Mesenchymal stem cell (in vitro differentiated cells and primary cell): ENCODE data around the gene HSF2BP.

Experiments
- DNase-seq: peaks from one replicate; pipeline ENCODE4 v3.0.0-alpha.2; 2013
- H2AFZ ChIP-seq: one replicate; pipeline ENCODE4 v1.6.1; 2013; ENCODE audit warnings: low read depth, mild to moderate bottlenecking, control low read depth, inconsistent platforms, low read length, moderate library complexity
- H2AK5ac ChIP-seq: 2 replicates; pipeline ENCODE4 v1.6.1; 2013; ENCODE audit warnings: low read length, moderate library complexity, mild to moderate bottlenecking, inconsistent platforms; ENCODE audit not compliant: severe bottlenecking
- H2BK120ac ChIP-seq: one replicate; pipeline ENCODE4 v1.6.1; 2013; ENCODE audit warnings: low read depth, mild to moderate bottlenecking, inconsistent platforms, low read length, moderate library complexity
- H2BK12ac ChIP-seq, 2 experiments: one replicate each; pipeline ENCODE4 v1.6.1; 2013; ENCODE audit warnings: inconsistent platforms in 2 of 2, low read length in 2 of 2, mild to moderate bottlenecking in 2 of 2, moderate library complexity in 2 of 2, control low read depth in 1 of 2
- H2BK15ac ChIP-seq: one replicate; pipeline ENCODE4 v1.6.1; 2013; ENCODE audit warnings: mild to moderate bottlenecking, low read depth, inconsistent platforms; ENCODE audit not compliant: poor library complexity, severe bottlenecking
- H2BK5ac ChIP-seq: 2 replicates; pipeline ENCODE4 v1.6.1; 2013; ENCODE audit warnings: low read depth, mild to moderate bottlenecking, low read length, control low read depth, inconsistent platforms; ENCODE audit not compliant: poor library complexity, severe bottlenecking
- H3K14ac ChIP-seq, 2 experiments: one replicate each; pipeline ENCODE4 v1.6.1; 2013; ENCODE audit warnings: inconsistent platforms in 2 of 2, low read length in 2 of 2, control low read depth in 1 of 2, mild to moderate bottlenecking in 1 of 2, moderate library complexity in 1 of 2
- H3K18ac ChIP-seq, 2 experiments: one replicate each; pipeline ENCODE4 v1.6.1; 2013; ENCODE audit warnings: inconsistent platforms in 2 of 2, low read length in 2 of 2, control low read depth in 1 of 2, low read depth in 1 of 2, mild to moderate bottlenecking in 1 of 2
- H3K23ac ChIP-seq, 2 experiments: one replicate each; pipeline ENCODE4 v1.6.1; 2013; ENCODE audit warnings: inconsistent platforms in 2 of 2, low read length in 2 of 2, mild to moderate bottlenecking in 2 of 2, moderate library complexity in 2 of 2, control low read depth in 1 of 2
- H3K27ac ChIP-seq: 2 replicates; pipeline ENCODE4 v1.5.1; 2013; ENCODE audit warnings: mild to moderate bottlenecking, moderate library complexity, low read length, control low read depth, inconsistent platforms; ENCODE audit not compliant: poor library complexity, severe bottlenecking
- H3K27me3 ChIP-seq, 2 experiments: 2 replicates each; pipeline versions ENCODE4 v1.6.1 to v1.7.0; 2013; ENCODE audit warnings: low read length in 2 of 2, mild to moderate bottlenecking in 2 of 2, moderate library complexity in 2 of 2, control low read depth in 1 of 2, inconsistent platforms in 1 of 2; ENCODE audit not compliant: control insufficient read depth in 1 of 2, insufficient read depth in 1 of 2
- H3K36me3 ChIP-seq, 2 experiments: 2 replicates each; pipeline versions ENCODE4 v1.6.1 to v1.7.0; 2013; ENCODE audit warnings: low read length in 2 of 2, control low read depth in 1 of 2, inconsistent platforms in 1 of 2, low read depth in 1 of 2, mild to moderate bottlenecking in 1 of 2; ENCODE audit not compliant: insufficient read depth in 2 of 2, control insufficient read depth in 1 of 2
- H3K4ac ChIP-seq, 2 experiments: one replicate each; pipeline ENCODE4 v1.6.1; 2013; ENCODE audit warnings: inconsistent platforms in 2 of 2, low read length in 2 of 2, mild to moderate bottlenecking in 2 of 2, moderate library complexity in 2 of 2, control low read depth in 1 of 2, low read depth in 1 of 2
- H3K4me1 ChIP-seq: 2 replicates; pipeline ENCODE4 v1.6.1; 2013; ENCODE audit warnings: low read depth, low read length, control low read depth; ENCODE audit not compliant: control insufficient read depth, insufficient read depth
- H3K4me2 ChIP-seq: 2 replicates; pipeline ENCODE4 v1.6.1; 2013; ENCODE audit warnings: low read length, mild to moderate bottlenecking, inconsistent platforms; ENCODE audit not compliant: poor library complexity, severe bottlenecking
- H3K4me3 ChIP-seq, 2 experiments: 2 replicates each; pipeline versions ENCODE4 v1.5.1 to v1.7.0; 2013; ENCODE audit warnings: low read length in 2 of 2, mild to moderate bottlenecking in 2 of 2, control low read depth in 1 of 2, low read depth in 1 of 2; ENCODE audit not compliant: insufficient read depth in 1 of 2
- H3K79me1 ChIP-seq: replicated peaks from 2 replicates; pipeline ENCODE4 v1.6.1; 2013; ENCODE audit warnings: mild to moderate bottlenecking, control low read depth, low read length, inconsistent platforms; ENCODE audit not compliant: poor library complexity, severe bottlenecking
- H3K9ac ChIP-seq: 2 replicates; pipeline ENCODE4 v1.7.0; 2013; ENCODE audit warnings: mild to moderate bottlenecking, low read length, moderate library complexity
- H3K9me3 ChIP-seq: 2 replicates; pipeline ENCODE4 v1.7.0; 2013; ENCODE audit warnings: mild to moderate bottlenecking, low read length; ENCODE audit not compliant: control insufficient read depth
- H4K8ac ChIP-seq: one replicate; pipeline ENCODE4 v1.6.1; 2013; ENCODE audit warnings: inconsistent platforms, mild to moderate bottlenecking, low read length, moderate library complexity
- H4K91ac ChIP-seq: one replicate; pipeline ENCODE4 v1.6.1; 2013; ENCODE audit warnings: mild to moderate bottlenecking, low read length, inconsistent platforms
- WGBS: methylation state at CpG from one replicate; pipeline ENCODE4 v1.1.7; 2013; ENCODE audit warnings: mixed read lengths; 5-methylcytosine and 5-hydroxymethylcytosine counted together

HSF2BP gene

GRCh38 chr21:43667191-43667904, 8.1 kb upstream of the HSF2BP start:
- H3K9me3 ChIP-seq, result no peaks in the 10 kb centered on the region
- H2BK5ac ChIP-seq, result no peak overlapping the region
- no peak overlapping the region for H3K4ac ChIP-seq
- no peak overlapping the region for H4K91ac ChIP-seq
- peaks cover 2% of the 10 kb centered on the region for H3K4me1 ChIP-seq
- H3K79me1 ChIP-seq, result peaks cover 44% of the 10 kb centered on the region
- H3K36me3 ChIP-seq, result peaks cover 44 to 57% of the 10 kb centered on the region in 2 experiments
- no peak overlapping the region for H2BK120ac ChIP-seq
- no peak overlapping the region for H2BK12ac ChIP-seq
- no peak overlapping the region for H3K4me3 ChIP-seq
- no peak overlapping the region for H2AFZ ChIP-seq
- H3K27ac ChIP-seq, result no peak overlapping the region
- WGBS, result 86% methylated on average over 4 of the region's 7 CpGs
- H3K4me2 ChIP-seq, result no peak overlapping the region
- H3K27me3 ChIP-seq, result no peaks in the 10 kb centered on the region
- no peak overlapping the region for H3K18ac ChIP-seq
- no peak overlapping the region for H3K23ac ChIP-seq
- H2AK5ac ChIP-seq, result no peak overlapping the region
- H3K14ac ChIP-seq, result no peak overlapping the region
- no peak overlapping the region for H3K9ac ChIP-seq
- DNase-seq, result peak; percentile 30
- no peak overlapping the region for H4K8ac ChIP-seq
- H2BK15ac ChIP-seq, result no peak overlapping the region

GRCh38 chr21:43665879-43666278, 6.6 kb upstream of the HSF2BP start:
- Histone ChIP-seq H3K4me1 (peaks cover 3% of the 10 kb centered on the region), H2BK15ac (no peak overlapping the region), H3K23ac (no peak overlapping the region), H4K91ac (no peak overlapping the region), H3K4me3 (no peak overlapping the region), H2BK120ac (no peak overlapping the region), H2BK12ac (no peak overlapping the region), H3K36me3 (peaks cover 31 to 51% of the 10 kb centered on the region in 2 experiments), H3K27ac (no peak overlapping the region), H3K4ac (no peak overlapping the region), H2BK5ac (no peak overlapping the region), H3K4me2 (no peak overlapping the region), H3K9ac (no peak overlapping the region), H4K8ac (no peak overlapping the region), H3K14ac (no peak overlapping the region), H3K18ac (no peak overlapping the region), H3K79me1 (peaks cover 45% of the 10 kb centered on the region), H2AK5ac (no peak overlapping the region), H3K9me3 (no peaks in the 10 kb centered on the region), H3K27me3 (no peaks in the 10 kb centered on the region), H2AFZ (no peak overlapping the region)
- WGBS, result 98% methylated on average over 4 of the region's 4 CpGs
- no peak for DNase-seq

GRCh38 chr21:43664358-43664757, 5.1 kb upstream of the HSF2BP start:
- no peak overlapping the region for H3K4me2 ChIP-seq
- H3K27ac ChIP-seq, result no peak overlapping the region
- H3K9me3 ChIP-seq, result no peaks in the 10 kb centered on the region
- H3K14ac ChIP-seq, result no peak overlapping the region
- H2AFZ ChIP-seq, result no peak overlapping the region
- H3K4me3 ChIP-seq, result no peak overlapping the region
- no peaks in the 10 kb centered on the region for H3K27me3 ChIP-seq
- H2AK5ac ChIP-seq, result no peak overlapping the region
- H2BK12ac ChIP-seq, result no peak overlapping the region
- no peak overlapping the region for H2BK5ac ChIP-seq
- H2BK15ac ChIP-seq, result no peak overlapping the region
- DNase-seq, result no peak
- H3K23ac ChIP-seq, result no peak overlapping the region
- no peak overlapping the region for H4K91ac ChIP-seq
- H2BK120ac ChIP-seq, result no peak overlapping the region
- peaks cover 6% of the 10 kb centered on the region for H3K4me1 ChIP-seq
- no peak overlapping the region for H3K4ac ChIP-seq
- 88% methylated on average over 3 of the region's 4 CpGs for WGBS
- peaks cover 39% of the 10 kb centered on the region for H3K79me1 ChIP-seq
- H3K18ac ChIP-seq, result no peak overlapping the region
- no peak overlapping the region for H3K9ac ChIP-seq
- H4K8ac ChIP-seq, result no peak overlapping the region
- peaks cover 21 to 38% of the 10 kb centered on the region in 2 experiments for H3K36me3 ChIP-seq

- Histone ChIP-seq H3K18ac (no peak overlapping the region), H2BK120ac (no peak overlapping the region), H3K27me3 (no peaks in the 10 kb centered on the region), H2AFZ (no peak overlapping the region), H2BK5ac (no peak overlapping the region), H3K36me3 (peaks cover 20 to 38% of the 10 kb centered on the region in 2 experiments), H3K9ac (no peak overlapping the region), H3K79me1 (peaks cover 36% of the 10 kb centered on the region), H3K9me3 (no peaks in the 10 kb centered on the region), H3K4me2 (no peak overlapping the region), H3K23ac (no peak overlapping the region), H3K27ac (no peak overlapping the region), H2BK15ac (no peak overlapping the region), H2AK5ac (no peak overlapping the region), H3K4me1 (peaks cover 13% of the 10 kb centered on the region), H4K91ac (no peak overlapping the region), H3K14ac (no peak overlapping the region), H3K4me3 (no peak overlapping the region), H2BK12ac (no peak overlapping the region), H4K8ac (no peak overlapping the region), H3K4ac (no peak overlapping the region)
- 99% methylated on average over 9 of the region's 9 CpGs for WGBS
- DNase-seq, result no peak
Observed at GRCh38 chr21:43663033-43663432, 3.7 kb upstream of the HSF2BP start.
